Skin epidermis (tissue), 12 donors: ENCODE results near the gene SLFNL1.
A peak's percentile ranks its signal among the peaks of the same experiment; 100 is the strongest.

Source experiments
- H3K27ac ChIP-seq, 21 experiments: fragments of 200-600 bp; sonication (generic) in 11 of 21; one replicate each; pipeline ENCODE4 v1.5.0; 2020; ENCODE audit warnings: mild to moderate bottlenecking in 3 of 21, inconsistent platforms in 2 of 21, moderate library complexity in 2 of 21
- H3K4me3 ChIP-seq, 7 experiments: fragments of 200-600 bp; sonication (generic) in 2 of 7; one replicate each; pipeline ENCODE4 v1.5.0; 2020; ENCODE audit warnings: inconsistent platforms in 2 of 7, mild to moderate bottlenecking in 2 of 7, moderate library complexity in 1 of 7

The SLFNL1 gene

DNA sequence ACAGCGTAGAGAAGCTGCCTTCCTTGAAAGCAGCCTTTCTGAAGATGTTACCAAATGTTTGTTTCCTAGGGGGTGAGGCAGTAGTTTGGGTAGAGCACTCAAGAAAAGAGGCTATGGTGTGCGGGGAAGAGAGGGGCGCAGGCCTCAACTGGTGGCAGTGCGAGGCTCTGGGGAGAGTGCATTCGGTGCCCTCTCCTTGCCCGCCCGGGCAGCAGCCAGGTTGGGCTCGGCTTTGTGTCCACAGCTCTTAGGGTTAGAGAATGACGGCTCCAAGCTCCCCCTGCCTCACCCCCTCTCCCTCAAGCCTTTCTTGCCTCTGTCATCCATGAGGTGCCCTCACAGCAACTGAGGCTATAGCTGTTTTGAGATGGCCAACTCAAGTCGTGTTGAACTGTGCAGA lies 899 bp upstream of the SLFNL1 start:
- no peak overlapping the region for H3K27ac ChIP-seq
- H3K4me3 ChIP-seq: no peak overlapping the region

DNA sequence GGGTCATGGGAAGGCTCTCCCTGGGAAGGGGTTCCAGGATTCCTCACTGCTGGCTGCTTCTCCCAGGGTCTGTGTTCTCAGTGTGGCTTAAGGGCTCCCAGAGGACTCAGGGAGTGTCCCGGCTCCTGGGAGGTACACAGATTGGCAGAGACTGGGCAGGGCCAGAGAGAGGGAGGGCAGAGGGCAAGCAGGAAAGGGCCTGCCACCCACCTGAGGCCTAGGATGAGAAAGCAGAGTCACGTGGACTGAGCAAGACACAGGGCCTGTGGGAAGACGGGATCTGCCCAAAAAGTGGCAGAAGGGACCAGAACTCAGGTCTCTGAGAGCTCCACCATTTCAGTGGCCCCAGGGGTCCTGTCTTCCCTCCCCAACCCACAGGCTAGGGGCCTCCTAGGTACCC lies 871 bp downstream of the SLFNL1 start:
- H3K4me3 ChIP-seq: no peak overlapping the region
- no peak overlapping the region for H3K27ac ChIP-seq

DNA sequence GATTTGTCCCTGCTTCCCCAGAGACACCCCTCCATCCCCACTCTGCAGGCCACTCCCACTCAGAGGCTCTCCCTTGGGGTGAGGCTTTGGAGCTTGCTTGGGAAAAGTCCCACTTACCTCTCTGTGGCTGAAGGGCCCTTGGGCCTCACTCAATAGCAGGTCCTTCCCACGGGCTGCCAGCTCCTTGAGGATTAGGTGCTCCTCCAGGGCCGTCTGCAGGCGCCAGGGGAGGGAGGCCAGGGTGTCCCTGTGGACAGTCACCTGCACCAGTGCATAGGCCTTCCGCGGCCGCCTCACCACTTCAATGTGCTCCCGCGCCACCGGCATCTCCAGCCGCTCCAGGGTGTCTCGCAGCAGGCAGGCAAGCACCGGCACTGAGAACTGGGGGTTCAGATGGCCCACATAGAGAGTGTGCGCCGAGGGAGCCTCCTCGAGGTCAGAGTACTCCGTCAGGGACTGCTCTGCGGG lies 1.4 kb downstream of the SLFNL1 start:
- H3K4me3 ChIP-seq: no peak overlapping the region
- H3K27ac ChIP-seq: no peak overlapping the region

DNA sequence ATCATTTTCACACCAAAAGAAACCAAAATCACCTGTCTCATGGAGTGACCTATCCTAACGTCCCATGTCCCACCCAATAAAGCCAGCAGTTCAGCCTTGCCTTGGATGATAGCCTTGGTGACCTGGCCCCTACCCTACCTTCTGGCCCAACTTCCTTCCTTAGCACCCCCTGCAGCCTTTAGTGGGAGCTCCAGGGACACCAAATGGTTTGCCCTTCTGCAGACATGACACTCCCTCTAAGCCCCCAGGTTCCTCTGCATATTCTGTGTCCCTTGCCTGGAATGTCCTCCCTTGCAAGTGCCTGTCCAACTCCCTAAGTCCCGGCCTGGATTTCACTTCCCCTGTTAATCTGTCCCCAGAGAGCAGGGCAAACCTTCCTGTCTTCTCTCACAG lies 2.2 kb downstream of the SLFNL1 start:
- H3K27ac ChIP-seq: no peak overlapping the region
- H3K4me3 ChIP-seq: no peak overlapping the region

DNA sequence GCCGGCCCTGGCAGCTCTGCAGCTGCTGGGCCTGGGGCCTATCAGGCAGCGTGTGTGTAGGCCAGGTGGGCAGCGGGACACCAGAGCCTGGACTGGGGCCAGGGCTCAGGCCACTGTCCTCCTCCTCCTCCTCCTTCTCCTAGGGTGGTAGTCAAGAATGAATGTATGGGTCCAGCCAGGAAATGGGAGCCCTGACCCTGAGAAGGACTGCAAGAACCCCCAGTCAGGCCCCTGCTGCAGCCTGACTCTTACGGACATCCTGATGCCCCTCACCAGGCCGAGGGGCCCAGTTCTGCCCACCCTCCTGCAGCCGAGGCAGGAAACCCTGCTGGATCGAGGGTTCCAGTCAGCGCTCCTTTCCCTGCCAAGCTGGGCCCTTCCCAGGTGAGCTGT lies 3.5 kb downstream of the SLFNL1 start:
- Histone ChIP-seq H3K4me3 (no peak overlapping the region), H3K27ac (no peak overlapping the region)

DNA sequence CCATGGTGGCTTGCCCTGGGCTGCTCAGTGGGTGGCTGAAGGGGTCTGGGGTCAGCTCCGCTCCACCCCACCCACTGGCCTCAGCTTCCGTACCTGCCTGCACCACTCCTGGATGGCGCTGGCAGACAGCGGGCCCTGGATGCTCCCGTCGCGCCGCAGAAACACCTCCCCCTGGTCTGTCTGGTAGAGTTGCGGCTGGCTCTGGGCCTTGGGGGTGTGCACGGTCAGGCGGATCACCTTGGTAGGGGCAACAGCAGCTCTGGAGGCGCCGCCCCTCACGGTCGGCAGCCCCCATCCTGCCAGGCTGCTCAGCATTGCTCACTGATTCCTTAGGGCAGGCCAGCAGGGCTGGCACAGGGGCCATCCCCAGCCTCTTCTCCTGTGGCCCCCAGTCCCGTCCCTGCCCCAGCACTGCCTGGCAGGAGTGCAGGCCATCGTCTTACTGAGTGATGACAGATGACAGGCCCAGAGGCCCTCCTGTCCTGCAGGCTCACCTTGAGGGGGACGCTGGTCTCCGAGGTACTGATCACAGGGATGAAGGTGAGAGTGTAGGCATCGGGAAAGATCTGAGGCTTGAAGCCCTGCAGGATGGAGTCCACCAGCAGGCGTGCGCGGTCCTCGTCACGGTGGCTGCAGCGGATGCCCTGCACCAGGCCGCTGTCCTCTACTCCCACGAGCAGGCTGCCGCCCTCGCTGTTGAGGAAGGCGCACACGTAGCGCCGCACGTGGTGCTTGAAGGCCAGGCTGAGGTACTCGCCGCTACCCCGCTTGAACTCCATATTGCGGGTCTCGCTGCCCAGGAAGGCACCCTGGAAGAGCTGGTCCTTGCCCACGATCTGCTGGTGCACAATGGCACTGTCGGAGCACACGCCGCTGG lies 4.1 kb downstream of the SLFNL1 start:
- H3K27ac ChIP-seq: no peak overlapping the region
- H3K4me3 ChIP-seq: no peak overlapping the region

DNA sequence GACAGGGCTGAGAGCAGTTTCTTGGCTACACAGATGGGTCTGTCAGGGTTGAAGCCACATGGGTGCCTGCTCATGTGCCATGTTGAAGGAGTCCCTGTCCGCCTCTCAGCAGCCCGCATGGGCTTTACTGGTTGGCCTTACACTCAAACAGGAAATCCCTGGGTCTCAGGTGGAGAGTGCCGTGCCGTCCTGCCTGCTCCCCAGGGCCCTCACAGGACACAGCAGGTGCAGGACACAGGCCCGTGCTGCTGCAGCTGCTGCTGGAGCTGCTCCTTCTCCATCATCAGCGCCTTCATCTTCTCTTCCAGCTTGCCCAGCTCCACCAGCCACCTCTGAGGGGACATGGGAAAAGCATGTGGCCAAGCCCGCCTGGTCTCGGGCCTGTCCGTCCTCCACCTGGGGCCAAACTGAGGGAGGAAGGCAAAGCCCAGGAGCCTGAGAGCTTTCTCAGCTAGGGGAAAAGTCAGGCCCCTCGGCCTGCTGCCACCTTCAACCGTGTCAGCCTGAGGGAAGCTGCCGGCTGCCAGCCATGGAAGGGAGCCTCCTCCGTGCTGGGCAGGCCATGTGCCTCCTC lies 5.5 kb downstream of the SLFNL1 start:
- H3K4me3 ChIP-seq: no peak overlapping the region

DNA sequence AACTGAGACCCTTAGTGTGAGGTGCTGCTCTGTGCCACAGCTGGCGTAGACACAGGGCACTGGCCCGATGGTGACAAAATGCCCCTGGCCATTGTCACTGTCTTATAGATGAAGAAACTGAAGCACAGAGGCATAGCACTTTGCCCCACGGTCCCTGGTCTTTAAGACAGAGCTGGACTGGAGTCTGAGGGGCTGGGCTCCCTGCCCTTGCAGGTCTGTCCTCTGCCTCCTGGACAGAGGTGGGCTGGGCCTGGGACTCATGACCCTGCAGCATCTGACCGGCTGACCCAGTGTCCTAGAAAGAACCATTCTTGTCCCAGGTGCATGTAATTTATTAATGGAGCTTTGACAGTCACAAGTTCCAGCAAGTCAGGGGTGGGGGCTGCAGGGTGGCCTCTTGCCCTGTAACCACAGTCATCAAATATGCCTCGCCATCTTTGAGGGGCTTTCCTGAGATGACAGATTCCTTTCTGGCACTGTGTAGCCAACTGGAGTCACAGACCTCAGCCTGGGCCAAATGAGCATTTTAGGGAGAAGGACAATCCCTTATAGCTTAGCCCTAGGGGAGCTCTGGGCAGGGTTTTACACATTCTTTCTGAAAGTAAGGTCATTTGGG lies 6.1 kb downstream of the SLFNL1 start:
- Histone ChIP-seq H3K4me3 (no peak overlapping the region), H3K27ac (no peak overlapping the region)

More for the DNA sequence above, 5.5 kb downstream of the SLFNL1 start:
- H3K27ac ChIP-seq: peak overlapping the region in 1 of 21 experiments; percentile 25

DNA sequence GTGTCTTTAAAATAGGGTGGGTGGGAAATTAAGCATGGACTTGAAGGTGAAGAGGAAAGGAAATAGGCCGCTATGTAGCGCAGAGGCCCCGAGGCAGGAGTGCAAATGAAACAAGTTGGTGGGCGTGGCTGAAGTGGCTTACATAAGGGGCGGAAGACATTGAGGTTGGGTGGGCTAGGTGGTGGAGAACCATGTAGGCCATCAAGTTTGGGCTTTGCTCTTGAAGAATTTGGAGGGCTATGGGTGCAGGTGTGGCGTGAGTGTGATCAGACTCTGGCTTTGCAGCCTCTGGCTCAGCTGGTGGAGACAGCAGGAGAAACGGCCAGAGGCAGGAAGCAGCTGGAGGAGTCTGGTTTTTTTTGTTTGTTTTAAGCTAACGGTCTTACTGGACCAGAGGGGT lies 6.7 kb downstream of the SLFNL1 start:
- Histone ChIP-seq H3K27ac (no peak overlapping the region), H3K4me3 (no peak overlapping the region)

DNA sequence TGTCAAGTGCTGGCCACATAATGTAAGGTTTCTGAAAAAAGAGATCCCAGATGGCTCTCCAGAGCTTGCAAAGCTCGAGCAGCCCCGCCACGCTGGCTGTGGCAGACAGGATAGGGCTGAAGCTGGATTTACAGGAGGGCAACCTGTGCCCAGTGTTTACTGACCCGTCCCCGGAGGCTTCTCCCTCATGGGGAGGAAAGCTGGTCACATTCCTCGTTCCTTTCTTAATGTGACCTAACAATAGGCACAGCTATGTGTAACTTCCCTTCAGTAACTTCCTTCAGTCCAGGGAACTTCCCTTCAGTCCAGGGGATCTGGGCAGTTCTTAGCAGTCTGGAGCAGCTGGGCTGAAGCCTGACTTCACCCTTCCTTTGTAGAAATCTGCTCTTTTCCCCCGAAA lies 7.7 kb downstream of the SLFNL1 start:
- H3K4me3 ChIP-seq: no peak overlapping the region
- peak overlapping the region in 4 of 21 experiments; percentile 9 to 44 (median 27) for H3K27ac ChIP-seq

DNA sequence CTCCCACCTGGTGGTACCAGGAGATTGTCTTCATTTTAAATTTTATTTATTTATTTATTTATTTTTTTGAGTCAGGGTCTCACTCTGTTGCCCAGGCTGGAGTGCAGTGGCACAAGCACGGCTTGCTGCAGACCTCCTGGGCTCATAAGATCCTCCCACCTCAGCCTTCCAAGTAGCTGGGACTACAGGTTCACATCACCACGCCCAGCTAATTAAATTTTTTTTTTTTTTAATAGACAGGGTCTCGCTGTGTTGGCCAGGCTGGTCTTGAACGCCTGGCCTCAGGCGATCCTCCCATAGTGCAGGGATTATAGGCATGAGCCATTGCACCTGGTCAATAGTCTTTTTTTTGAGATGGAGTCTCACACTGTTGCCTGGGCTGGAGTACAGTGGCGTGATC lies 8.5 kb downstream of the SLFNL1 start:
- no peak overlapping the region for H3K4me3 ChIP-seq
- no peak overlapping the region for H3K27ac ChIP-seq

DNA sequence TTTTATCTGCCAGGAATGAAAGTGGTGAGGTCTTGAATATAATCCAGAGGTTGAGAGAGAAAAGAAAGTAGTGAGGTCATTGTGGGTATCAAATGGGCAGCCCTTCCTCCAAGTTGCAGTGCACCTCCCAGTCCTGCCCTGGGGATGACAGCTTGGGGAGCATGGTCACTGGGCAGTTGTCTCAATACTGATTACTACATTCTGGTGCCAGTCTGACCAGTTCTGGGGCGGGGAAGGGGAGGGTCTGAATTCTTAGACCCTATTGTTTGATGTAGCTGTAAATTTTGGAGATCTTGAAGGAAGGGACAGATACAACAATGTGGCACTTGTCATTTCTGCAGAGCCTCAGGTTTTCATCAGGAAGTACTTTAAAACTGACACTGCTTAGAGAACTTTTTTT lies 11.2 kb downstream of the SLFNL1 start:
- no peak overlapping the region for H3K27ac ChIP-seq

DNA sequence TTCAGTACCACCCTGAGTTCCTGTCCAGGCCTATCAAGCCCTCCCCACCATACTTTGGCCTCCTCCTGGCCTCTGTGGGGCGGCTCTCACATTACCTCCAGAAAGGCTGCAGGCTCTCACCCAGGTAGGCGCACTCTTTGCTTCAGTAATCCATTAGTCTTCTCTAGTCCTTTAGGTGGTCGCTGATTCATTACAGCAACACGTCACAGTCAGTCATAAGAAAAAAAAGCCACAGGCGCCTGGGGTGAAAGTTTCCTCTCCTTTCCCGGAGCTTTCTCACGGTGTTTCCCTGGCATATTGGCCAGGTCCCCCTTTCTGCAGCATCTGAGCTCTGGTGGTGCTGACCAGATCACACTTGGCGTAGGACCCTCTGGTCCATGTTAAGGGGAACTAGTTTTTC lies 12.1 kb downstream of the SLFNL1 start:
- Histone ChIP-seq H3K27ac (no peak overlapping the region), H3K4me3 (no peak overlapping the region)

More for the DNA sequence above, 11.2 kb downstream of the SLFNL1 start:
- no peak overlapping the region for H3K4me3 ChIP-seq

DNA sequence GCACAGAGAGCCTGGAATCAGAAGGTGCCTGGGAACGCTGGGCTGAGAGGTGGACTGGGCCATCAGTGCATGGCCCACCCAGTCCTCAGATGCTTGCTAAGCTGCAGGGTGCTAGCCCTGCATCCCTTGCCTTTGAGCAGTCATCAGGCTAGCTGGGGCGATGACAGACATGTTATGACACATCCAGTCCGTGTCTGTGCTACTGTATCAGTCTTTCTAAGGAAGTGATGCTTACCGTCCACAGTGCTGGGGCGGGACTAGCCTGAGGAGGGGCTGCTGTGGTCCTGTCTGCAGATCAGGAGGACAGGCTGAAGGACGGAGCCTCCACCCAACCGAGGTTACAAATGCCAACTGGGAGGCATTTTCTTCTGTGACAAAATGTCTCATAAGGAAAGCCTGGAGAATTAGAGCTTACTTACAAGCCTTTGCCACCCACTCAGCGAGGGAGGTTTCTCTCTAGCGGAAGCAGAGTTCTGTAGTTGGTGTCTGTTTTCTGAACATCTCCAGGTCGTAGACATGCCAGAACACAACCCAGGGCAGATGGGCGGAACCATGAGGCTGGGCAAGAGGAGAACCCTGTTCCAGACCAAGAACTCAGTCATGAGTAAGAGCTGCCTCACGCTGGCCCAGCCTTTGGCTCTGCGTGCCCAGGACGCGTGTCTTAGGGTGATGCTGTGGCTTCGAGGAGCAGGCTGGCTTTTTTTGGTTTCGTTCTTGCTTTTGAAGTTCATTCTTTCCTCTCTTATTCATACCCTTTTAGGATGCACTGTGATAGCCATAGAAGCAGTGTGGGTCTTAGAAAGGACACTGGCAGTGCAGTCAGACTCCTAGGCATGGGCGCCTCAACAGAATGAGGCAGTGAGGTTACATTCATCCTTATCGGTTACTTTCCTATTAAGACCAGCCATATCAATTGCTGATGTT lies 14.3 kb downstream of the SLFNL1 start:
- Histone ChIP-seq H3K4me3 (no peak overlapping the region), H3K27ac (peak overlapping the region in 9 of 21 experiments; percentile 6 to 57 (median 22))

DNA sequence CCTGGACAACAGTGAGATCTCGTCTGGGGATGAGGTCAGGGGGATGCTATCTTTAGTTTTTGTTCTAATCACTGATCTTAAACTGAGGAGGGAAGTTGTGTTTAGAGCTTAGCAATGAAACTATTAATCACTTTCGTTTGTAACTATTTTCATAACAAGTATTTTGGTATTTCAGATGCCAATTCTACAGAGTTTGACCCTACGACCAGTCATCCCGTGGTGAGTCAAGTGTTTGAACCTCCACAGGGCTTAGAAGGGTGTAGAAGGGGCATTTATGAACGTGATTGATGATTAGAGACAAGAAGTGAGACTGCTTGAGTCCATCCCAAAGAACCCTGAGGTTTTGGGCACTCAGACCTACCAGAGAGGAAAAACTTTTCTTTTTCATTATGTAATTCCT lies 15.6 kb downstream of the SLFNL1 start:
- H3K4me3 ChIP-seq: no peak overlapping the region
- H3K27ac ChIP-seq: no peak overlapping the region

DNA sequence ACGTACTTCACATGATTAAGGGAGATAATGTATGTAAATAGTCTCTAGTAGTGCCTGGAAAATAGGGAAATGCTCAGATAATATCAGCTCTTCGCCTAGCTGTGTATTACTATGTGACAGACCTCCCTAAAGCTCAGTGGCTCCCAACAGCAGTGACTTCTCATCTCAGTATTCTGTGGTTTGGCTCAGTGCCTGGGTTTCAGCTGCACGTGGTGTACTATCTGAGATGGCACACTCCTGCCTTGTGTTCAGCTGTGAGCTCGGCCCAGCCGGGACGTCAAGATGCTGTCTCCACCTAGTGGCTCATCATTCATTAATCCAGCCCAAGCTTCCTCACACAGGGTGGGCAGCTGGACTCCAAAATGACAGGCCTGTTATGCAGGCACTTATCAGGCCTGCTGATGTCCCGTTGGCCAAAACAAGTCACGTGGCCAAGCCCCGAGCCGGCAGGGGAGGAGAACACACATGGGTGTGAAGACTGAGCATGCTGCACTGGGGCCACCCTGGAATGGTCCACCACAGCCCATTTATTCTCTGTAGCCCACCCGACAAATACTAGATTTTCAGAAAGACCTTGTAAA lies 17.8 kb downstream of the SLFNL1 start:
- H3K27ac ChIP-seq: peak overlapping the region in 5 of 21 experiments; percentile 8 to 49 (median 34)
- H3K4me3 ChIP-seq: no peak overlapping the region

DNA sequence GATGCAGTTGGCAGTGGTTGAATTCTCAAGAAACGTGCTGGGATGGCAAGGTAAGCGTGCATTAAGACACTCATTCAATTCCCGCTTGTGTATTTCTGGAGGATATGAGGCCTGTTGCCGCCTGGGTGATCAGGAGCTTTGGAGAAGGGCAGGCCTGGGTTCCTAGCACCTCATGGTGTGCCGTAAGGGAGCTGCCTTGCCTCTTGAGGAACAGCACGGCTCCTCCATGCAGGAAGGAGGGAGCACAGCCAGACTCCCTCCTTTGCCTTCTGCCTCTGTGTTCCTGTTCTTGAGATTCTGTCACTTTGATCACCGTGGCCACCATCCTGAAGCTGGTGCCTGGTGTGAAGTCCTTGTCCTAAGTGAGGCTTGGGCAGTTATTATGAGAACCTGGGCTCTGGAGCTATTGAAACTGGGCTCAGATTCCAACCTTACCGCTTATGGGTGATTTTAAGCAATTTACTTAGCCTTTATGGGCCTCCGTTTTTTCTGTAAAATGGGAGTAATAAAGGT lies 18.3 kb downstream of the SLFNL1 start:
- no peak overlapping the region for H3K4me3 ChIP-seq
- peak overlapping the region in 4 of 21 experiments; percentile 8 to 49 (median 36) for H3K27ac ChIP-seq

DNA sequence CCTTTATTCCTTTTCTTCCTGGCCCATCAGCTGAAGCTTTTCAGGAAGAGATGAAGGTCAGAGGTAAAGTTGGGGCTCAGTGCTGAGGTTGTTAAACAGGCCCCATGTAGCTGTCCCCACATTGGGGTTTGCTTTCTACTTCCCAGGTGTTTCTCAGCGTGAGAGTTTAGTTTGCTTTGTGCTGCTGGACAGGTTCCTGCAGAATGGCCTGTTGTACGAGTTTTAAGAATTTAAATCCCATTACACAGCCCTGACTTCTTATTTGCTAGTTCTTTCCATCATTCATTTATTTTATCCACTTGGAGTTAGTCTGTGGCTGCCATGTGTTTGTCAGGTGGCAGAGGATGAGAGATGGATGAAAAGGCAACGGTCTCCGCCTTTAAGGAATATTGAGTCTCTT lies 22.9 kb downstream of the SLFNL1 start:
- Histone ChIP-seq H3K27ac (no peak overlapping the region), H3K4me3 (no peak overlapping the region)

DNA sequence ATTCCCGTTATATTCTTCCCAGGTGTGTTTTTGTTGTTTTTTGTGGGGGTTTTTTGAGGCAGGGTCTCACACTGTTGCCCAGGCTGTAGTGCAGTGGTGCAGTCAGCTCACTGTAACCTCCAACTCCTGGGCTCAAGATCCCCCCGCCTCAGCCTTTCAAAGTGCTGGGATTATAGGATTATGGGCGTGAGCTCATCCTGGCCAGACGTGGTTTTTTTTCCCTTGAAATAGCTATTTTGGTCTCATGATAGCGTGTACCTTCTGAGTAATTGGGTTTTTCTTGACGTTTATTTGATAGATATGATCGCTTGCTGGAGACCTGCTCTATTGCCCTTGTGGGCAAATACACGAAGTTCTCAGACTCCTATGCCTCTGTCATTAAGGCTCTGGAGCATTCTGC lies 24.4 kb downstream of the SLFNL1 start:
- H3K27ac ChIP-seq: no peak overlapping the region
- no peak overlapping the region for H3K4me3 ChIP-seq
